Uterine smooth muscle cell (primary cell): ENCODE data around the gene AKNA. TPM values are rescaled to one million over a fixed set of nuclear protein-coding genes. Genes with fewer than 3 reads are reported as not detected.

Experiments
- total RNA-seq: library from RNA; depleted of rRNA; stranded (reverse); fragments of >200 nt; gene quantifications from 2 replicates; pipeline ENCODE4 v1.2.3, GENCODE V29; 2014

AKNA gene, protein sequence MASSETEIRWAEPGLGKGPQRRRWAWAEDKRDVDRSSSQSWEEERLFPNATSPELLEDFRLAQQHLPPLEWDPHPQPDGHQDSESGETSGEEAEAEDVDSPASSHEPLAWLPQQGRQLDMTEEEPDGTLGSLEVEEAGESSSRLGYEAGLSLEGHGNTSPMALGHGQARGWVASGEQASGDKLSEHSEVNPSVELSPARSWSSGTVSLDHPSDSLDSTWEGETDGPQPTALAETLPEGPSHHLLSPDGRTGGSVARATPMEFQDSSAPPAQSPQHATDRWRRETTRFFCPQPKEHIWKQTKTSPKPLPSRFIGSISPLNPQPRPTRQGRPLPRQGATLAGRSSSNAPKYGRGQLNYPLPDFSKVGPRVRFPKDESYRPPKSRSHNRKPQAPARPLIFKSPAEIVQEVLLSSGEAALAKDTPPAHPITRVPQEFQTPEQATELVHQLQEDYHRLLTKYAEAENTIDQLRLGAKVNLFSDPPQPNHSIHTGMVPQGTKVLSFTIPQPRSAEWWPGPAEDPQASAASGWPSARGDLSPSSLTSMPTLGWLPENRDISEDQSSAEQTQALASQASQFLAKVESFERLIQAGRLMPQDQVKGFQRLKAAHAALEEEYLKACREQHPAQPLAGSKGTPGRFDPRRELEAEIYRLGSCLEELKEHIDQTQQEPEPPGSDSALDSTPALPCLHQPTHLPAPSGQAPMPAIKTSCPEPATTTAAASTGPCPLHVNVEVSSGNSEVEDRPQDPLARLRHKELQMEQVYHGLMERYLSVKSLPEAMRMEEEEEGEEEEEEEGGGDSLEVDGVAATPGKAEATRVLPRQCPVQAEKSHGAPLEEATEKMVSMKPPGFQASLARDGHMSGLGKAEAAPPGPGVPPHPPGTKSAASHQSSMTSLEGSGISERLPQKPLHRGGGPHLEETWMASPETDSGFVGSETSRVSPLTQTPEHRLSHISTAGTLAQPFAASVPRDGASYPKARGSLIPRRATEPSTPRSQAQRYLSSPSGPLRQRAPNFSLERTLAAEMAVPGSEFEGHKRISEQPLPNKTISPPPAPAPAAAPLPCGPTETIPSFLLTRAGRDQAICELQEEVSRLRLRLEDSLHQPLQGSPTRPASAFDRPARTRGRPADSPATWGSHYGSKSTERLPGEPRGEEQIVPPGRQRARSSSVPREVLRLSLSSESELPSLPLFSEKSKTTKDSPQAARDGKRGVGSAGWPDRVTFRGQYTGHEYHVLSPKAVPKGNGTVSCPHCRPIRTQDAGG (N-terminal part only)
- total RNA-seq, result 11.6 and 26.5 TPM in 2 replicates

GRCh38 chr9:114387680-114388356 is at the start of gene AKNA:
Gene AKNA, minus strand, starts transcription at chr9:114387982. Its CDS starts 6,649 bp downstream, at chr9:114381333.

GRCh38 chr9:114329625-114330022 is 58.2 kb downstream of the AKNA start, which contains the start of gene ORM2:
Gene ORM2, plus strand, starts transcription at chr9:114329869. Its CDS starts 36 bp downstream, at chr9:114329905.

GRCh38 chr9:114322831-114323531 is 64.8 kb downstream of the AKNA start, which contains the start of gene ORM1:
Gene ORM1, plus strand, starts transcription at chr9:114323098. Its CDS starts 36 bp downstream, at chr9:114323134.

Other genes starting within 250 kb of the AKNA start
- gene COL27A1, start 232.4 kb downstream of the AKNA start, total RNA-seq, result 7.6 and 9.1 TPM in 2 replicates
- not detected in 2 replicates for gene ORM1, start 64.9 kb downstream of the AKNA start, total RNA-seq
- gene ORM2, start 58.1 kb downstream of the AKNA start, total RNA-seq, result not detected in 2 replicates
- 1.5 and 3.4 TPM in 2 replicates for gene WHRN, start 117.5 kb upstream of the AKNA start, total RNA-seq
- 114 and 162 TPM in 2 replicates for gene ATP6V1G1, start 199.8 kb upstream of the AKNA start, total RNA-seq
- gene TMEM268, start 223.3 kb upstream of the AKNA start, total RNA-seq, result 5.0 and 12.7 TPM in 2 replicates